GM10266 (cell line): ENCODE data around the gene ZNF565.
"Not testable (repeated sequence)": the region's sequence is repeated elsewhere in the genome, so short reads cannot be mapped to it uniquely, and the experiment has no call there.

ENCODE experiments used
- DNase-seq: peaks from one replicate; pipeline ENCODE4 v3.0.0; 2012; ENCODE audit errors: extremely low spot score
- CTCF ChIP-seq: IDR thresholded peaks from 2 replicates; pipeline ENCODE4 v1.5.1; 2012; ENCODE audit warnings: mild to moderate bottlenecking, low read depth; ENCODE audit not compliant: control insufficient read depth, insufficient read depth; ENCODE audit errors: missing control alignments

ZNF565 gene

GRCh38 chr19:36139120-36139472 lies 75.4 kb downstream of the ZNF565 start:
- no peak for DNase-seq
- no peak for TF ChIP-seq CTCF

- peak; percentile 5 for DNase-seq
- TF ChIP-seq CTCF, result no peak
Measured at GRCh38 chr19:36136964-36137686, 77.3 kb downstream of the ZNF565 start.

- not testable (repeated sequence) for DNase-seq
Measured at GRCh38 chr19:36134867-36135266, 79.6 kb downstream of the ZNF565 start.
